22Rv1 (cell line): ENCODE data around the gene FRRS1L.

ENCODE experiments used
- CTCF ChIP-seq: fragments of 450-650 bp; IDR thresholded peaks from 2 replicates; pipeline ENCODE4 v1.5.1; 2017; ENCODE audit warnings: mild to moderate bottlenecking
- ZFX ChIP-seq: fragments of 450-650 bp; IDR thresholded peaks from 2 replicates; pipeline ENCODE4 v1.6.1; 2017; ENCODE audit warnings: antibody characterized with exemption, borderline replicate concordance

GRCh38 chr9:109190151-109190550, 23.1 kb upstream of the FRRS1L start:
- TF ChIP-seq CTCF (no peak), ZFX (no peak)
